ENCODE data around the gene ZNF14.
"Not testable (repeated sequence)": the region's sequence is repeated elsewhere in the genome, so short reads cannot be mapped to it uniquely, and the experiment has no call there.

ZNF14 gene
- total RNA-seq, result 0.98 to 8.4 (median 5.7) reads per million in 18 experiments

- DNase-seq, result peak; percentile 93 to 95
Observed at GRCh38 chr19:19732579-19733501, at the start of gene ZNF14. TSS of gene ZNF14 (minus strand) at chr19:19733112. CDS start at chr19:19732958, 154 bp downstream.

GRCh38 chr19:19781791-19782190, 48.9 kb upstream of the ZNF14 start:
- DNase-seq, result not testable (repeated sequence)

DNA sequence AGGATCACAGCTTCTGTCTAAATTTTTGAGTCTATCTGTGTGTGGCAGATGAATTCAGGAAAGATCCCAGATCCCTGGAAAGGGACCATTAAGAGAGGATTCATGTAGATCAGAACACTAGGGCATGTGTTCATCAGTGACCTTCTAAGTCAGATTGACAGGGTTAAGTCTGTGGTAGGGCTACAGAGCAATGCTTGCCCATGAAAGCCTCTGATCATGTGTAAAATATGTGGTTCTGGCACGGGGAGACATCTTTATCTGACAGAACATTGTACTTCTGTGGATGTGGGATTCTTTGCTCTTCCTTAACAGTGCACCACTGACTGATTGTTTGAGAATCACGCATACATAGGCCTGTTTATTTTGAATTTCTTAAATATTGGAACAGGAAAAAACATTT, 45.8 kb upstream of the ZNF14 start:
- no peak for DNase-seq

- no peak for DNase-seq
Observed at GRCh38 chr19:19777692-19778091, 44.8 kb upstream of the ZNF14 start.

GRCh38 chr19:19776206-19777008, 43.5 kb upstream of the ZNF14 start:
- peak; percentile 97 to 98 for DNase-seq

GRCh38 chr19:19775891-19776205, 42.9 kb upstream of the ZNF14 start:
- no peak for DNase-seq

GRCh38 chr19:19774354-19775033, 41.6 kb upstream of the ZNF14 start:
- DNase-seq, result no peak

DNA sequence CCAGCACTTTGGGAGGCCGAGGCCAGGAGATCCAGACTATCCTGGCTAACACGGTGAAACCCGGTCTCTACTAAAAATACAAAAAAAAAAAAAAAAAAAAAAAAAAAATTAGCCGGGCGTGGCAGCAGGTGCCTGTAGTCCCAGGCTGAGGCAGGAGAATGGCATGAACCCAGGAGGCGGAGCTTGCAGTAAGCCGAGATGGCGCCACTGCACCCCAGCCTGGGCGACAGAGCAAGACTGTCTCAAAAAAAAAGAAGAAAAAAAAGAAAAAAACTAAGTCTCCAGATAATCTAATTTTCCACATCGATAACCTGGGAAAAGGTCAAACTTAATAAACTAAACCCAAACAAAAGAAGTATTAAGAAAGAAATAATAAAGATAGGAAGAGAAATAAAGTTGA, 39.1 kb upstream of the ZNF14 start:
- DNase-seq, result not testable (repeated sequence)

DNA sequence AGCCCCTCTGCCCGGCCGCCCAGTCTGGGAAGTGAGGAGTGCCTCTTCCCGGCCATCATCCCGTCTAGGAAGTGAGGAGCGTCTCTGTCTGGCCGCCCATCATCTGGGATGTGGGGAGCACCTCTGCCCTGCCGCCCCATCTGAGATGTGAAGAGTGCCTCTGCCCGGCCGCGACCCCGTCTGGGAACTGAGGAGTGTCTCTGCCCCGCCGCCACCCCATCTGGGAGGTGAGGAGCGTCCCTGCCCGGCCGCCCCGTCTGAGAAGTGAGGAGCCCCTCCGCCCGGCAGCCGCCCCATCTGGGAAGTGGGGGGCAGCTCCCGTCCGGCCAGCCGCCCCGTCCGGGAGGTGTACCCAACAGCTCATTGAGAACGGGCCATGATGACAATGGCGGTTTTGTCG, 37.1 kb upstream of the ZNF14 start:
- DNase-seq, result not testable (repeated sequence)

- no peak for DNase-seq
Observed at GRCh38 chr19:19758164-19758563, 25.3 kb upstream of the ZNF14 start.

GRCh38 chr19:19752760-19753403, 20.0 kb upstream of the ZNF14 start:
- no peak for DNase-seq

DNA sequence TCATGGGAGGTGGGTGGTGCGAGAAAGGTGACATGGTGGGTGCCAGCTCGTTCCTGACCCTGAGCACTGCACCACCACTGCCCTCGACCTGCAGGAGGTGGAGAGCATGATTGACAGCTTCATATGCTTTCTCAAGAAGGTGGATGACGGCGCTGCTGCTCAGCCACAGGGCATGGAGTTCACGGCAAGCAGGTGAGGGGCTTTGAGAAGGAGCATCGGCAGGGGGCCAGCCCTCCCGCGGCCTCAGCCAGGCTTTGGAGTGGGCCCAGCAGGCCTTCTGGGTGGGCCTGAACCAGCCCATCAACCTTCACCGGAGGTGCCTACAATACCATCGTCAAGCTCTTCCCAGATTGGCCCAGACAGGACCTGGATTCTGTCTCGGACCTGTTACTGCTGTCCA, 18.9 kb upstream of the ZNF14 start:
- DNase-seq, result no peak

GRCh38 chr19:19750842-19751790, 18.2 kb upstream of the ZNF14 start:
- no peak for DNase-seq

GRCh38 chr19:19749908-19750841, 17.3 kb upstream of the ZNF14 start:
- DNase-seq, result no peak

- DNase-seq, result no peak
Observed at GRCh38 chr19:19749117-19749907, 16.4 kb upstream of the ZNF14 start.

DNA sequence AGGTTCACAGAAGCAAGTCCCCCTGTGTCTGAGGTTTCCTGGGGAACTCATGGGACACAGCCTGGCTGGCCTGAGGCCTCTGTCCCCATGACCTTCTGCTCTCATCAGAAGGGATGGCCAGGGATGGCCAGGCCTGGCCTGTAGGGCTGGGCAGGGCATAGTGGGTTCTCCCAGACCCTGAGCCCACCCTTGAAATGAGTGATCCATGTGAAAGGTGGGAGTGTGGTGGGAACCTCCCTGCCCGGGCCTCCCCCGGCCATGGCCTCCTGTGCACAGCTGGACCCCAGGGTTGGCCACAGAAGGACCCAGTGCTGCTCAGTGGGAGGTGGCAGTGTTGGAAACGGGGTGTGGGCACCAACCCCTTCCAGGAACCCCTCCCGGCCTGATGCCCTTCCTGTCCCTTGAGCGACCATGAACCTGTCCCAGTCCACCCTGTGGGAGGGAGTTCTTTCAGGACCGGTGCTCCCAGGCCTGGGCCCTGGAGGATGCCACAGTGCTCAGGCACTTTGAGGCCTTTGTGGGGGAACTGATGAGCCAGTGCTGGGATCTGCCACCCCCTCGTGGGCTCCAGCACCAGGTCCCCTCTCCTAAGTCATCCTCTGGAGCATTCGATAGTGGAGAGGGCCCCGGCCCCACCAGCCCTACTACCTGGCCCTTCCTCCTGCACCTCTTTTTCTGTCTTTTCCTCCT, 15.5 kb upstream of the ZNF14 start:
- no peak for DNase-seq

GRCh38 chr19:19747357-19748220, 14.7 kb upstream of the ZNF14 start:
- DNase-seq, result no peak

All from inflammatory macrophage (primary cell).